CD4-positive, CD25-positive, alpha-beta regulatory T cell (primary cell): ENCODE data around the gene OR4K15. TPM values are rescaled to one million over a fixed set of nuclear protein-coding genes. Genes with fewer than 3 reads are reported as not detected.
A peak's percentile ranks its signal among the peaks of the same experiment; 100 is the strongest.
"Not testable (repeated sequence)": the region's sequence is repeated elsewhere in the genome, so short reads cannot be mapped to it uniquely, and the experiment has no call there.

Experiments
- ATAC-seq, 2 donors: fragments of 150-1000 bp; cut with Tn5 transposase; one replicate each; pipeline ENCODE4 v1.10.0; 2021; ENCODE audit warnings: low read depth in 2 of 2, moderate number of reproducible peaks in 2 of 2, moderate library complexity in 1 of 2
- DNase-seq, 3 donors: peaks; one replicate each; pipeline versions ENCODE4 v3.0.0 to v3.0.0-alpha.2; 2012 to 2022; ENCODE audit warnings: mixed read lengths in 1 of 3
- H3K27ac ChIP-seq: one replicate; pipeline ENCODE4 v1.7.0; 2013; ENCODE audit warnings: mild to moderate bottlenecking, low read length; ENCODE audit not compliant: insufficient read depth, poor library complexity, severe bottlenecking
- H3K27me3 ChIP-seq: one replicate; pipeline ENCODE4 v1.7.0; 2013; ENCODE audit warnings: low read length; ENCODE audit not compliant: control insufficient read depth, insufficient read depth
- H3K36me3 ChIP-seq: one replicate; pipeline ENCODE4 v1.7.0; 2013; ENCODE audit warnings: mild to moderate bottlenecking, low read length, moderate library complexity; ENCODE audit not compliant: control insufficient read depth, insufficient read depth
- H3K4me1 ChIP-seq: 2 replicates; pipeline ENCODE4 v1.7.0; 2013; ENCODE audit warnings: mild to moderate bottlenecking, low read length; ENCODE audit not compliant: insufficient read depth, control insufficient read depth, poor library complexity, severe bottlenecking
- H3K4me3 ChIP-seq: one replicate; pipeline ENCODE4 v1.7.0; 2013; ENCODE audit warnings: low read depth, mild to moderate bottlenecking, low read length, moderate library complexity
- H3K9me3 ChIP-seq, 2 experiments: 1 replicate in 1 of 2; 2 replicates in 1 of 2; pipeline ENCODE4 v1.7.0; 2013; ENCODE audit warnings: low read length in 2 of 2, mild to moderate bottlenecking in 1 of 2, moderate library complexity in 1 of 2; ENCODE audit not compliant: control insufficient read depth in 2 of 2
- H3K27ac Mint-ChIP-seq, 3 donors: one replicate each; pipeline ENCODE4 v1.8.0; 2020 to 2022; ENCODE audit warnings: mild to moderate bottlenecking in 3 of 3, mixed read lengths in 3 of 3, moderate library complexity in 2 of 3
- H3K27me3 Mint-ChIP-seq: one replicate; pipeline ENCODE4 v1.8.0; 2022; ENCODE audit warnings: mild to moderate bottlenecking, mixed read lengths
- H3K36me3 Mint-ChIP-seq: one replicate; pipeline ENCODE4 v1.8.0; 2020; ENCODE audit warnings: mixed read lengths
- H3K4me1 Mint-ChIP-seq, 4 donors: one replicate each; pipeline ENCODE4 v1.8.0; 2020 to 2022; ENCODE audit warnings: mixed read lengths in 4 of 4, mild to moderate bottlenecking in 1 of 4
- H3K4me3 Mint-ChIP-seq, 4 donors: one replicate each; pipeline ENCODE4 v1.8.0; 2020 to 2022; ENCODE audit warnings: mild to moderate bottlenecking in 4 of 4, mixed read lengths in 4 of 4, moderate library complexity in 3 of 4
- H3K9me3 Mint-ChIP-seq, 7 donors: one replicate each; pipeline ENCODE4 v1.8.0; 2020 to 2022; ENCODE audit warnings: mixed read lengths in 7 of 7, mild to moderate bottlenecking in 3 of 7, moderate library complexity in 2 of 7
- polyA plus RNA-seq, 4 donors: library from polyadenylated mRNA; unstranded; fragments of 300-500 nt; fragmentation: Illumina TruSeq; gene quantifications; one replicate each; pipeline ENCODE4 v1.2.3, GENCODE V29; 2021
- total RNA-seq: library from RNA; stranded (reverse); gene quantifications from one replicate; pipeline ENCODE4 v1.2.3, GENCODE V29; 2022

Gene OR4K15, protein sequence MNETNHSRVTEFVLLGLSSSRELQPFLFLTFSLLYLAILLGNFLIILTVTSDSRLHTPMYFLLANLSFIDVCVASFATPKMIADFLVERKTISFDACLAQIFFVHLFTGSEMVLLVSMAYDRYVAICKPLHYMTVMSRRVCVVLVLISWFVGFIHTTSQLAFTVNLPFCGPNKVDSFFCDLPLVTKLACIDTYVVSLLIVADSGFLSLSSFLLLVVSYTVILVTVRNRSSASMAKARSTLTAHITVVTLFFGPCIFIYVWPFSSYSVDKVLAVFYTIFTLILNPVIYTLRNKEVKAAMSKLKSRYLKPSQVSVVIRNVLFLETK
- total RNA-seq (not detected), polyA plus RNA-seq (not detected)

DNA sequence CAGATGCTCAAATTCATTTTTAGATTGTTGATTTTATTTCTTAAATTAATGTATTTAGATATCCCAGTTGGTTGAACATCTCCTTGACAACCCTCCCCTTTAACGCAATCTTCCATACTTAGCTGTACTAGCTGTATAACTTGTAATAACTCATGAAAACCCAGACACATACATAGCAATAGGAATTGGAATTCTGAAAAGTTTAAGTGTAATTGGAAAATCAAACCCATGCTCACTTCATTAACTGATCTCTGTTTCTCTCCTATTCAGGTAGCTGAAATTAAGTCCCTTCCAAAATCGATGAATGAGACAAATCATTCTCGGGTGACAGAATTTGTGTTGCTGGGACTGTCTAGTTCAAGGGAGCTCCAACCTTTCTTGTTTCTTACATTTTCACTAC is at the start of gene OR4K15:
TSS of gene OR4K15 (plus strand) at position 301 of the 400 bp plus-strand sequence. CDS start at position 301, 0 bp downstream.
- H3K36me3 Mint-ChIP-seq, result no peaks in the 10 kb centered on the region
- DNase-seq, result no peak
- Histone ChIP-seq H3K27ac (no peak within 1 kb of the TSS), H3K27me3 (no peaks in the 10 kb centered on the region), H3K4me3 (peak within 1 kb of the TSS; percentile 26), H3K36me3 (no peaks in the 10 kb centered on the region), H3K9me3 (no peaks in the 10 kb centered on the region), H3K4me1 (peaks cover 3% of the 10 kb centered on the region)
- no peak for ATAC-seq
- H3K9me3 Mint-ChIP-seq, result peaks cover 0 to 10% (median 3%) of the 10 kb centered on the region in 7 donors
- H3K27ac Mint-ChIP-seq, result peak within 1 kb of the TSS; percentile 57 to 86 (median 80)
- peak within 1 kb of the TSS; percentile 0 to 38 (median 12) for H3K4me3 Mint-ChIP-seq
- H3K27me3 Mint-ChIP-seq, result no peaks in the 10 kb centered on the region
- peaks cover 8 to 39% (median 14%) of the 10 kb centered on the region in 4 donors for H3K4me1 Mint-ChIP-seq

DNA sequence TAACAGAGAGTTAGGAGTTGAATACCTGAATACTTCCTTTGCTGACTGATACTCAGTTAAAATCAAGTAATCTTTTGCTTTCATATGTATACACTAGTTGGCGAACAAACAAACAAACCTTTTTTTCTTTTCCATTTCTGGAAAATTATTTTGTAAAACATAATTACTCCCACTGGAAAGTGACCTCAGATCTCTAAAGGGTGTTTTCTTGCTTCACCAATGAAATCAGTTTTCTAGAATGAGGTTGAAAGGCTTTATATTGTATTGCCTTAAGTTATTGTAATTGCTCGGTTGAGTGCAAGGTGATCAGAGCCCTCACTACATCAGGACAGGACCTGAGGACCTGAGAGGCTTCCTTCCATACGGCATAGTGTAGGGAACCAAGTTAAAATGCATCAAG is 44.8 kb upstream of the OR4K15 start, which contains the start of gene OR4K1:
TSS of gene OR4K1 (plus strand) at position 301 of the 400 bp plus-strand sequence. CDS start 4,750 bp downstream, outside the sequence.
- no peaks in the 10 kb centered on the region for H3K9me3 ChIP-seq
- no peak within 1 kb of the TSS for H3K4me3 Mint-ChIP-seq
- no peak for ATAC-seq

DNA sequence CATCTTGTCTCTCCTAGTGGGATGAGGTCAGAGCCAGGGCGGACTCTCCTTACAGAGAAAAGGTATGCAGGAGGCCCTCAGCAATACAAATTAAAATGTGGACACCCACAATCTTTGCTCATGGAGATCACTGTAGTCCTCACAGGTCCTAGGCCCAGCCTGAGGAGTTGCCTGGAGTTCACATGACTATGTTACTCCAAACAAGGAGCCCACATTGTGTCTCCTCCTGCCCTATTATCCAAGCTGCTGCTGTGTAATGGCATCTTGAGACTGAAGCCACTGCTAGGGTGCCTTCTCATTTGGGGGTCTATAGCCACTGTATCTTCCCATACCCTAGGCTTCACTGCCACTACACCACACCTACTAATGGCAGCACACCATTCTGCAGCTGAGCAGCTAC is 33.7 kb upstream of the OR4K15 start:
- no peaks in the 10 kb centered on the region for H3K27me3 ChIP-seq
- DNase-seq, result no peak
- no peaks in the 10 kb centered on the region for H3K27me3 Mint-ChIP-seq
- no peak overlapping the region for H3K27ac Mint-ChIP-seq
- no peaks in the 10 kb centered on the region for H3K9me3 ChIP-seq
- H3K36me3 Mint-ChIP-seq, result no peaks in the 10 kb centered on the region
- no peak for ATAC-seq
- no peak overlapping the region for H3K4me3 Mint-ChIP-seq
- no peak overlapping the region for H3K4me3 ChIP-seq
- no peaks in the 10 kb centered on the region for H3K4me1 Mint-ChIP-seq
- H3K4me1 ChIP-seq, result no peaks in the 10 kb centered on the region
- H3K27ac ChIP-seq, result no peak overlapping the region
- no peaks in the 10 kb centered on the region for H3K36me3 ChIP-seq
- peaks cover 0 to 4% (median 0%) of the 10 kb centered on the region in 7 donors for H3K9me3 Mint-ChIP-seq

More for the DNA sequence above, 44.8 kb upstream of the OR4K15 start, which contains the start of gene OR4K1:
- no peaks in the 10 kb centered on the region for H3K4me1 ChIP-seq
- H3K27me3 Mint-ChIP-seq, result no peaks in the 10 kb centered on the region
- H3K27me3 ChIP-seq, result no peaks in the 10 kb centered on the region
- peaks cover 0 to 5% (median 0%) of the 10 kb centered on the region in 4 donors for H3K4me1 Mint-ChIP-seq
- H3K36me3 ChIP-seq, result no peaks in the 10 kb centered on the region
- H3K4me3 ChIP-seq, result no peak within 1 kb of the TSS
- H3K27ac Mint-ChIP-seq, result no peak within 1 kb of the TSS
- no peaks in the 10 kb centered on the region for H3K36me3 Mint-ChIP-seq
- peaks cover 0 to 9% (median 0%) of the 10 kb centered on the region in 7 donors for H3K9me3 Mint-ChIP-seq
- H3K27ac ChIP-seq, result no peak within 1 kb of the TSS
- no peak for DNase-seq

DNA sequence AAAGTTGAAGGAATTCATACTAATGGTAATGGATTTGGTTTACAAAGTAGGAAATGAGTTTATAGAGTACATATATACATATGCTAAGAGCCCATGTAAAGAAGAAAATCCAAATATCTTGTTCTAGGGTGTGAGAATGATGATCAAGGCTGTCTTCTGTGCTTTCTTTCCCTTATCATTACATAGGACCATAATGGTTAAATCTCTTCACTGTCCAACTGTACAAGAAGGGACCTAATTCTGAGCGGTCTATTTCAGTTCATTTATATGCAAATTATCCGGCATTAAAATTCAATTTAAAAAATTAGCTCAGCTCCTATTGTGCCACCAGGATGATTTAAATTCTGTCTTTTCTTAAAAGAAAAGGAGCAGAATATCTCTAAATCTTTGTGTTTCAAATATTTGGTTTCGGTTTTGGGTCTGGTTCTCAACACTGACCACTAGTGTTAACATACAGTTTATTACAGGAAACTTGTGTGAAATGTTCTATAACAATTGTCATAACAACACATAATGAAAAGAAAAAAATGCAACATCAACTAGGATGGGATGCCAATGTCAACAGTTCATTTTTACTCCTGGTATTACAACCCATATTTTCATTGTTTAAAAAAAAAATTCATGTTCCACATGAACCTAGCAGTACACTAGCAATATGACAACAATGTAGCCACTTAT is 27.8 kb upstream of the OR4K15 start:
- peaks cover 0 to 13% (median 0%) of the 10 kb centered on the region in 7 donors for H3K9me3 Mint-ChIP-seq
- no peaks in the 10 kb centered on the region for H3K9me3 ChIP-seq
- peak in 1 of 3 donors; percentile 3 for DNase-seq

GRCh38 chr14:19949218-19949617 is 26.2 kb upstream of the OR4K15 start:
- H3K4me3 ChIP-seq, result no peak overlapping the region
- H3K4me3 Mint-ChIP-seq, result no peak overlapping the region
- peaks cover 0 to 4% (median 0%) of the 10 kb centered on the region in 4 donors for H3K4me1 Mint-ChIP-seq
- no peaks in the 10 kb centered on the region for H3K36me3 ChIP-seq
- H3K27me3 Mint-ChIP-seq, result no peaks in the 10 kb centered on the region
- no peaks in the 10 kb centered on the region for H3K4me1 ChIP-seq
- DNase-seq (no peak), ATAC-seq (no peak)
- no peak overlapping the region for H3K27ac ChIP-seq
- H3K27me3 ChIP-seq, result no peaks in the 10 kb centered on the region
- no peak overlapping the region for H3K27ac Mint-ChIP-seq
- no peaks in the 10 kb centered on the region for H3K36me3 Mint-ChIP-seq
- peaks cover 0 to 13% (median 1%) of the 10 kb centered on the region in 7 donors for H3K9me3 Mint-ChIP-seq
- no peaks in the 10 kb centered on the region for H3K9me3 ChIP-seq

More for the DNA sequence above, 27.8 kb upstream of the OR4K15 start:
- H3K4me3 Mint-ChIP-seq, result no peak overlapping the region
- H3K36me3 Mint-ChIP-seq, result no peaks in the 10 kb centered on the region
- H3K4me1 Mint-ChIP-seq, result peaks cover 0 to 4% (median 0%) of the 10 kb centered on the region in 4 donors
- ATAC-seq, result no peak
- Histone ChIP-seq H3K27me3 (no peaks in the 10 kb centered on the region), H3K4me1 (no peaks in the 10 kb centered on the region), H3K4me3 (no peak overlapping the region), H3K36me3 (no peaks in the 10 kb centered on the region), H3K27ac (no peak overlapping the region)
- H3K27me3 Mint-ChIP-seq, result no peaks in the 10 kb centered on the region
- no peak overlapping the region for H3K27ac Mint-ChIP-seq

GRCh38 chr14:19969735-19970134 is 5.7 kb upstream of the OR4K15 start:
- H3K9me3 ChIP-seq, H3K36me3 Mint-ChIP-seq, H3K4me3 Mint-ChIP-seq, H3K27ac Mint-ChIP-seq, H3K27ac ChIP-seq, DNase-seq, H3K27me3 Mint-ChIP-seq, H3K36me3 ChIP-seq, H3K4me3 ChIP-seq, H3K4me1 ChIP-seq, H3K27me3 ChIP-seq, H3K9me3 Mint-ChIP-seq, ATAC-seq: not testable (repeated sequence)
- H3K4me1 Mint-ChIP-seq, result peaks cover 2 to 39% (median 9%) of the 10 kb centered on the region in 4 donors

GRCh38 chr14:19974844-19975243 is 547 bp upstream of the OR4K15 start:
- no peaks in the 10 kb centered on the region for H3K9me3 ChIP-seq
- H3K36me3 ChIP-seq, result no peaks in the 10 kb centered on the region
- peaks cover 8 to 41% (median 16%) of the 10 kb centered on the region in 4 donors for H3K4me1 Mint-ChIP-seq
- H3K4me3 ChIP-seq, result peak overlapping the region; percentile 26
- no peak overlapping the region for H3K27ac ChIP-seq
- H3K9me3 Mint-ChIP-seq, result peaks cover 0 to 10% (median 1%) of the 10 kb centered on the region in 7 donors
- no peaks in the 10 kb centered on the region for H3K27me3 Mint-ChIP-seq
- H3K4me1 ChIP-seq, result peaks cover 3% of the 10 kb centered on the region
- no peaks in the 10 kb centered on the region for H3K36me3 Mint-ChIP-seq
- ATAC-seq, result peak; percentile 84 to 90
- no peaks in the 10 kb centered on the region for H3K27me3 ChIP-seq
- DNase-seq, result peak in 2 of 3 donors; percentile 62 to 78
- H3K27ac Mint-ChIP-seq, result peak overlapping the region in 2 of 3 donors; percentile 5 to 40
- peak overlapping the region in 2 of 4 donors; percentile 5 to 10 for H3K4me3 Mint-ChIP-seq
